Activated T-helper 1 cell treated with anti-CD3 and anti-CD28 coated beads, Interleukin-2, amount 50 U/mL, for 16 hours (primary cell): Measurements from ENCODE around the gene FAM72D.
"Not testable (repeated sequence)": the region's sequence is repeated elsewhere in the genome, so short reads cannot be mapped to it uniquely, and the experiment has no call there.

Source experiments
- DNase-seq, 2 donors: peaks; one replicate each; pipeline ENCODE4 v3.0.0-alpha.2; 2020; ENCODE audit warnings: low read depth in 1 of 2, low spot score in 1 of 2

The FAM72D gene

DNA sequence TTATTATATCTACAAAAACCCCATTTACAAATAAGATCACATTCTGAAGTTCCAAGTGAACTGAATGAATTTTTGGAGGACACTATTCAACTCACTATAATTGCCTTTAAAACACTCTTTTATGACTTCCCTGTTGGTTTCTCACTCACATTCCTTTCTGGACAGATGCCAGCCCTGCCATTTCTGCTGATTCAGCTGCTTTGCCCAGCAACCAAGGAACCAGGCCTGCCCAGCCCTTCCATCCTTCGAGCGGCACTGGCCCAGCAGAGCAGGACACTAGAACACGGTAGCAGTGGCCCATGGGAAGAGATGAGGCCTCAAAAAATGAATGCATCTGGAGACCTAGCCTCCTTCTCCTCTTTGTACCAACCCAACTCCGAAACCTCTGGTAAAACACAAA is 50.5 kb downstream of the FAM72D start:
- DNase-seq, result not testable (repeated sequence)

- not testable (repeated sequence) for DNase-seq
Measured at GRCh38 chr1:145147172-145147571, 51.4 kb downstream of the FAM72D start.

GRCh38 chr1:145155421-145155820 is 59.6 kb downstream of the FAM72D start:
- DNase-seq, result not testable (repeated sequence)

DNA sequence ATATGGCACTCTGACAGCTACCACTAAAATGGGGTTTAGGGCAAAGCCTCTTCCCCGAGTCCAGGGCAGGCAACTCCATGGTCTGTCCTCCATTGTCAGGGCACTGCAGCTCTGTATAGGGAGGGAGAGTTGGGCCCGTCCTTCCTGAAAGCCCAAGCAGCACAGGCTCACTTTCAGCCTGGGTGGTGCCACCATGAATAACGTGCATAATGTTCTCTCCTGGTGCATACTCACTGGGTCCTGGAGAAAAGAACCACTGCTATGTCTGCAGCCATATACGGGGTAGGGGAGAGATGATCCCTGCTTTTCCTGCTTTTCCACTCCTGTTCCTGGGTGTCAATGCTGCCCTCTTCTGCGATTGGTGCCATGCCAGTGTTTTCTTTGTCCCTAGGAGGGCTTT is 60.1 kb downstream of the FAM72D start:
- DNase-seq, result not testable (repeated sequence)

DNA sequence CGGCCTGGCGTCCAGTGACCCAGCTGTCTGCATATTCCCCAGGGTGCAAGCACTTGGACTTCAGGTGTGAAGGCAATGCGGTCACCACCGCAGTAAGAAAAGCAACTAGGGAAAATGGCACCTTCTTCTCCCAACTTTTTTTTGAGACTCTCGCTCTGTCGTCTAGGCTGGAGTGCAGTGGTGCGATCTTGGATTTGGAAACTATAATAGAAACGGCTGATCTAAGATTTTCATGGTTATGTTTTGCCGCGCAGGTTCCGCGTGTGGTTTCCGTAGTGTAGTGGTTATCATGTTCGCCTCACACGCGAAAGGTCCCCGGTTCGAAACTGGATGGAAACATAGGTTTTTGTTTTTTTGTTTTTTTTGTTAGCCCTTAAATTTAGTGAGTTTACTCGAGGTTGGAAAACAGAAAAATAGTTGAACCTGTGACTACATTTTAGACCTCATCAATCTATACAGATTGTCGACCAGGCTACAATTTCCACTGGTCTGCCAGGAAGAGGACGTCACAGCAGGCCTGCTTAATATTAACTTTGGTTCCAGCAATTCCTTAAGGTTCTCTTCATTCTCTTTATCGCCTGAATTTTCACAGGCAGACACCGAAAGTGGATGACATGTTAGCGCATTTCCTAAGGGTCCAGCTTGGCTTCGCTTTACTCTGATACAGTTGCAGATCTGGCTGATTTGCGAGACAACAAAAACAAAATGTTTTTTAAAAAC is 61.3 kb downstream of the FAM72D start:
- not testable (repeated sequence) for DNase-seq

DNA sequence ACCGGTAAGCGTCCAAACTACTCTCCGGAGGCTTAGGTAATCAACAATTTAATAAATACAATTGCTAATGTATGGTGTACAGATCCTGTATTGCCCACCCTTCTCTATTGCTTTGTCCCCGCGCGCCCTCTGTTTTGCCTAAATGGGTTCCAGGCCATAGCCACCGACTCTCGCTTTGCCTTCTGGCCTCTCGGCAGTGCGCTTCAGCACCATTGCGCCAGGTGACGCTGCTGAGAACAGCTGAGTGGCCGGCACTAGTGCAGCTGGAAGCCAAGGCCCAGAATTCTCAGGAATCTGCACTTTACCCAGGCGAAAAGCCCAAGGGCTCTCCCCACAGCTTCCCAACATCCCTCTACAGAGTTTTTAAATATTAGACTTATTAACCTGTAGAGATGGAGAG is 61.9 kb downstream of the FAM72D start:
- not testable (repeated sequence) for DNase-seq

GRCh38 chr1:145161046-145161752 is 65.4 kb downstream of the FAM72D start:
- DNase-seq, result not testable (repeated sequence)
